Stimulated activated memory B cell treated with anti-CD40 and anti-IgM and Interleukin-4, amounts not matched to agents 10 μg/mL and 1 μg/mL and 100 μg/mL, for 72 hours (primary cell): ENCODE data around the gene LPP.
A peak's percentile ranks its signal among the peaks of the same experiment; 100 is the strongest.

Source experiments
- ATAC-seq: fragments of 150-1000 bp; cut with Tn5 transposase; 2 replicates; pipeline ENCODE4 v1.10.0; 2021
- H3K27ac Mint-ChIP-seq: one replicate; pipeline ENCODE4 v1.8.0; 2022; ENCODE audit warnings: mild to moderate bottlenecking, mixed read lengths
- H3K27me3 Mint-ChIP-seq: one replicate; pipeline ENCODE4 v1.8.0; 2022; ENCODE audit warnings: mixed read lengths
- H3K36me3 Mint-ChIP-seq: one replicate; pipeline ENCODE4 v1.8.0; 2022; ENCODE audit warnings: mixed read lengths
- H3K4me1 Mint-ChIP-seq: one replicate; pipeline ENCODE4 v1.8.0; 2022; ENCODE audit warnings: mixed read lengths
- H3K4me3 Mint-ChIP-seq: one replicate; pipeline ENCODE4 v1.8.0; 2022; ENCODE audit warnings: mild to moderate bottlenecking, moderate library complexity, mixed read lengths
- H3K9me3 Mint-ChIP-seq: one replicate; pipeline ENCODE4 v1.8.0; 2022; ENCODE audit warnings: mixed read lengths

LPP gene

DNA sequence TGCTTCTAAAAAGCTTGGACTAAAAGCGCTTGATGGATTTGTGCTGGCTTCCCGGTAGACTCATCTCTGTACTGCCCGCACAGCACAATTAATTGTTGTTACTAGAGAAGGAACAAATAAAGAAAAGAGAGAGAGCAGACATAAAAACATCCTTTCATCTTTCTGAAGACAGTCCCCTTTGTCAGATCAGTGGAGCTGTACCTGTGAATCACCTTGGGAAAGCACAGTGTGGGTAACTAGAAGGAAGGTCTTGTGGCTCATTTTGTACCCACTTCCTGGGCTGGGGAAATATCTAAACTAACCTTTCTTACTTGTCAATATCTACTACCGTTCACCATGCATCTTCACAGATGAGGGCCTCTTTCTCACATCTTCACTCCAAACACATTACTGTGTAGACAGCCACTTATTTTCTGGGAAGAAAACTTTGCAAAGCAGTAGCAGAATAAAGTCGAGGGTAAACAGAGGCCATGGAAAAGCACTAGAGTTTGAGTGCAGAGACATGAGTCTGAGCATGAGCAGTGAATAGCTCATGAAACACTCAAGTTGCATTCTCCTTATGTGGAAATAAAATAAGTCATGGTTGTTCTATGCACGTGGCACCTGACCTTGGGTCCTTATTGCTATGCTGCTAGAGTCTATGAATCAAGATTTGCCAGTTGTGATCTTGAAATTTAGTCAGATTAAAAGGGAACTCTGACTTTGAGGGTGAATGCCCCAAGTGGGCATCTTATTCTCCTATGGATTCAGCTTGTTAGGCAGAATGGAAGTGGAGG lies 169.3 kb downstream of the LPP start:
- Mint-ChIP-seq H3K4me1 (peaks cover 34% of the 10 kb centered on the region), H3K9me3 (no peaks in the 10 kb centered on the region), H3K27ac (peak overlapping the region; percentile 63), H3K27me3 (no peaks in the 10 kb centered on the region), H3K4me3 (no peak overlapping the region), H3K36me3 (peaks cover 6% of the 10 kb centered on the region)
- peak; percentile 85 for ATAC-seq

DNA sequence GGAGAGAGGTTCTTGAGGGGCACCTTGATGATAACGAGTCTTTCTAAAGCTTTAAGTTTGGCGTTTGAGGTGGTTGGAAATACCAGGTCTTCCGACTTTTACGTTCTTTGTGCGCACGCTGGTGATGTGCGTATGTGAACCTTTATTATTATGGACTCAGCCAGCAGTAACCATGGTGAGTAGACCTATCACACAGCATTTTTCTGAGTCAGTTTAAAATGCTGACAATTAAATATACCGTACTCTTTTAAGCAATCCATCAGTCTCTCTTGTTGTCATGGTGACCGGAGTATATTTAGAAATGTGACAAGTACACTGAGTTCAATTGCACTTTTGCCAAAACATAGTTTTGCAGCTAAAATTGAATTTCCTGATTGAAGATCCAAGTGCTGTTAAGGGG lies 172.2 kb downstream of the LPP start:
- Mint-ChIP-seq H3K9me3 (no peaks in the 10 kb centered on the region), H3K4me3 (no peak overlapping the region), H3K27me3 (no peaks in the 10 kb centered on the region), H3K4me1 (peaks cover 41% of the 10 kb centered on the region), H3K27ac (no peak overlapping the region), H3K36me3 (peaks cover 9% of the 10 kb centered on the region)
- ATAC-seq = no peak

DNA sequence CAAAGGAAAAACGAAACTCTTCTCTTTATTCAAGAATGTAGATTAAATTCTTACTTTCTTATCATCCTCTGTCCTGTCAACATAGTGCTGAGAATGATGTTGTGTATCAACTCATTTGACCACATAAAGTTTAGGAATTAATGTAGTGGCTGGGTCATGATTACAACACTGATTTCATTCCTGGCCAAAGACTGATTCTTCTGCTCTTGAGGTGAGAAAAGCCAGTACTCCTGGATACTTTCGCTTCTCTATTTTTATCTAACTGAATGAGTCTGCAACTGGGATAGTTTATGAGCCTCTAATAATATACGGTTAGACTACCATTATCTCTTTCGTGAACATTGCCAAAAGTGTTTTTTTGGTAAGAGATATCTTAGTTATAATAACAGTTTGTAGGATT lies 173.0 kb downstream of the LPP start:
- Mint-ChIP-seq H3K27ac (no peak overlapping the region), H3K27me3 (no peaks in the 10 kb centered on the region), H3K4me3 (no peak overlapping the region), H3K4me1 (peaks cover 47% of the 10 kb centered on the region), H3K36me3 (peaks cover 15% of the 10 kb centered on the region), H3K9me3 (no peaks in the 10 kb centered on the region)
- ATAC-seq = no peak

DNA sequence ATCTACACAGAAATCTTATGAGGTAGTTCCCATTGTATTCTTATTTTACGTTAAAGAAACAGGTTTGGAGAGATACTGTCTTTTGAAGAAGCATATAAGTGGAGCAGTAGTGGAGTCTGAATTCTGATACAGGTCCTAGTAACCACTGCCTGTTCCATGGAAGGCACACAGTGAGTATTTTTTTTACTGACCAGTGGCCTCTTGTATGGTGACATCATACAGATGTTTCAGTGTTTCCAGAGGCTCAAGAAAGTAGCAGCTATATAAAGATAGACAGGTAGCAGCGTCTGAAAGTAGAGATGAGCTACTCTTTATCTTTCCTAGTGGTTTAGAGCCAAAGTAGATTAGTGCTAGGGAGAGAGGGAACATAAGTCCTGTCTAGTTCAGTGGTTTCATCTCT lies 173.5 kb downstream of the LPP start:
- Mint-ChIP-seq H3K27me3 (no peaks in the 10 kb centered on the region), H3K4me3 (no peak overlapping the region), H3K36me3 (peaks cover 15% of the 10 kb centered on the region), H3K27ac (no peak overlapping the region), H3K4me1 (peaks cover 47% of the 10 kb centered on the region), H3K9me3 (no peaks in the 10 kb centered on the region)
- ATAC-seq = no peak

DNA sequence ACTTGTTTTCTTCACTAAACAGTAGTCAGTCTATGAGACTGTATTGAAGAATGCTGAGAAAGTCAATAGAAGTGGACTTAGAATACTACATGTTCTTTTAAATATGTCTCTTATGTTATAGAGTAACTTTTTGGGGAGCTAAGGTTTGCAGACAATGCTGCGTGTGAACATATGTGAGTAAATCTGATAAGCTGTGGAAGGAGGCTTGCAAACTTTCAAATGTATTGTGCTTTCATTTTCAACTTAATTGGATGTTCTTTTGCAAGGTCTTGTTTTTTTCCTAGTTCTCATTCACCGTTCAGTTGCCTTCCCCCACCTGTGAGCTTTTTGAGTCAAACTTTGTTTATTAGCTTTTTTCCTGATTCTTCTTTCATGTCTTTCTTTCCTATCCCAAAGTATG lies 176.2 kb downstream of the LPP start:
- Mint-ChIP-seq H3K27ac (peak overlapping the region; percentile 7), H3K27me3 (no peaks in the 10 kb centered on the region), H3K4me1 (peaks cover 26% of the 10 kb centered on the region), H3K36me3 (peaks cover 9% of the 10 kb centered on the region), H3K9me3 (no peaks in the 10 kb centered on the region), H3K4me3 (no peak overlapping the region)
- no peak for ATAC-seq

DNA sequence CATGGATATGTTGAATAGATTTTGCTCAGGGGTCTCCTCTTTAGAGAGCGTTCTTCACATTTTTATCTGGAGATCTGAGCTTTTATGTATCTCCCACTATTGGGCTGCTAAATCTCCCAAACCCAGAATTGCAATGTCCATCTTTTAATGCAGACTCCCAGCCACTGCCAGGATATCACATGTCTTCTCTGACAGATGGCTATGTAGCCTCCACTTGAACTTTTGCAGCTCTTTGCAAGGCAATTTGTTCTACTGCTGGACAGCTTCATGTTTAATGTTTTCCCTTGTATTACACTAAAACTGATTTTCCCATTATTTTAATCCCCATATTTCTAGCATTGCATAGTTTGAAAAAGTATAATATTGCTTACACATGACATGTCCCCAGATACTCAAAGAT lies 177.2 kb downstream of the LPP start:
- H3K36me3 Mint-ChIP-seq = peaks cover 9% of the 10 kb centered on the region
- no peaks in the 10 kb centered on the region for H3K27me3 Mint-ChIP-seq
- H3K4me1 Mint-ChIP-seq = peaks cover 23% of the 10 kb centered on the region
- H3K4me3 Mint-ChIP-seq = no peak overlapping the region
- H3K9me3 Mint-ChIP-seq = no peaks in the 10 kb centered on the region
- no peak for ATAC-seq
- H3K27ac Mint-ChIP-seq = no peak overlapping the region

DNA sequence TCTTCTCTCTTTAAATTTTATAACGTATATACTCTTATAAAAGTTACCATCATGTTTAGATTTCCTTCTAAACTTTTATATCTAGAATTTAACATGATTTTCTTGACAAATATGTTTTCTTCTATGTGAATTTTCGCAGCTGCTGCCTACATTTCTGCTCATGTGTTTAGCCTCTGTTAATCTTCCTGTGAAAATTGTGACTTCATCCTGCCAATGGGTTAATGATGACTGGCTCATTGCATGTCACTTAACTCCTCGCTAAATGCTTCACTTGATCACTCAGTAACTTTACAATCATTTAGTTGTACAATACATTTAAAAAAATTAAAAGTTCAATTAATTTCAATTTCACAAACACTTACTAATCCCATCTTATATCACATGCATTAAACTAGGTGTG lies 178.1 kb downstream of the LPP start:
- Mint-ChIP-seq H3K36me3 (peaks cover 9% of the 10 kb centered on the region), H3K4me3 (no peak overlapping the region), H3K27me3 (no peaks in the 10 kb centered on the region), H3K27ac (no peak overlapping the region), H3K9me3 (no peaks in the 10 kb centered on the region), H3K4me1 (peaks cover 27% of the 10 kb centered on the region)
- no peak for ATAC-seq

DNA sequence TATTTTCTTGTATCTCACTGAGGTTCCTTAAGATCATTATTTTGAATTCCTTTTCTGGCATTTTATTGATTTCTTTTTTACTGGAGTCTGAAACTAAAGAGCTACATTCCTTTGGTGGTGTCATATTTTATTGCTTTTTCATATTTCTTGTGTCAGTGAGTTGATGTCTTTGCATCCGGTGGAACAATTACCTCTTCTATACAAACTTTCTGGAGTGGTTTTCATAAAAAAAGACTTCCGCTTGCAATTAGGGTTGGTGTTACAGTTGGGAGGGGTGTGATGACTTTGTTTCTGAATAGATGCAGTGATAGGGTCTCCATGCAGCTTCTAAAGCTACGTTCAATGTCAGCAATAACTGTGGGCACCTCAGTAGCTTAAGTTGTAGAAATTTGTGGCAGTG lies 181.7 kb downstream of the LPP start:
- peaks cover 9% of the 10 kb centered on the region for H3K36me3 Mint-ChIP-seq
- no peaks in the 10 kb centered on the region for H3K9me3 Mint-ChIP-seq
- ATAC-seq = no peak
- H3K4me3 Mint-ChIP-seq = no peak overlapping the region
- H3K27ac Mint-ChIP-seq = no peak overlapping the region
- peaks cover 44% of the 10 kb centered on the region for H3K4me1 Mint-ChIP-seq
- H3K27me3 Mint-ChIP-seq = no peaks in the 10 kb centered on the region

DNA sequence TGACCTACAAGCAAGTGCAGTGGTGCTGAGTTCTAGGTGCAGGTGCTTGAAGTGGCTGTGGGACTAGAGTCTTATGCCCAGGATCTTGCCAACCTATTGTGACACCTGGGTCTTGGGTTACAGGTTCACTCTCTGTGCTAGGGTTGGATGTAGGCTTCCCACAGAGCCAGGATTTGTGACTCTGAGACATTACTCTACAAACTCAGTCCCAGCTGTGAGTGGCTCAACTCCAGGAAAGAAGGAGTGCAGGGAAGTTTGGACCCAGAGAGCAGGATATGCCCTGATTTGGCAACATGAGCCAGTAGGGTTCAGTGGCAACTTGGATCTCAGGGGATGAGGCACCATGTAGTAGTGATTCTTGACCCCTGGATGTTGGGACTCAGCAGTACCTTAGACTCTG lies 182.2 kb downstream of the LPP start:
- Mint-ChIP-seq H3K27me3 (no peaks in the 10 kb centered on the region), H3K36me3 (peaks cover 5% of the 10 kb centered on the region), H3K4me1 (peaks cover 41% of the 10 kb centered on the region), H3K4me3 (no peak overlapping the region), H3K9me3 (no peaks in the 10 kb centered on the region), H3K27ac (peak overlapping the region; percentile 47)
- no peak for ATAC-seq

DNA sequence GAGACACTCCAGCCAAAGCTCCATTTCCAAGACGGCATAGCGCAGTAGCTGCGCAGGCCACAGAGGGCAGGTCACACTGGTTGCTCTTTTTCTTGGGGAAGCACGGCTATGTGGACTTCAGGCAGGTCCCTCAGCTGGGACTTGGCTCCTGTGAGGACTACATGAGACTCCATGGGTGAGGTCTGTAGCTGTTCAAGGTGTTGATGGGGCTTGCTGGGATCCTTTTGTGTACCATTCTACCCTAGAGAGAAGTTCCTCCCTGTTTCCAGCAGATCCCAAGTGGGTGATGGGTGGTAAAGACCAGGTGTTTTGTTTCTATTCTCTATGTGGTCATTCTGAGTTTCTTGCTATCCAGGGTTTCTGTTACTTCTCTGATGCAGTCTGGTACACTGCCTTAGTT lies 183.3 kb downstream of the LPP start:
- peak overlapping the region; percentile 47 for H3K27ac Mint-ChIP-seq
- H3K9me3 Mint-ChIP-seq = no peaks in the 10 kb centered on the region
- no peak for ATAC-seq
- no peak overlapping the region for H3K4me3 Mint-ChIP-seq
- H3K36me3 Mint-ChIP-seq = no peaks in the 10 kb centered on the region
- H3K4me1 Mint-ChIP-seq = peaks cover 42% of the 10 kb centered on the region
- no peaks in the 10 kb centered on the region for H3K27me3 Mint-ChIP-seq

DNA sequence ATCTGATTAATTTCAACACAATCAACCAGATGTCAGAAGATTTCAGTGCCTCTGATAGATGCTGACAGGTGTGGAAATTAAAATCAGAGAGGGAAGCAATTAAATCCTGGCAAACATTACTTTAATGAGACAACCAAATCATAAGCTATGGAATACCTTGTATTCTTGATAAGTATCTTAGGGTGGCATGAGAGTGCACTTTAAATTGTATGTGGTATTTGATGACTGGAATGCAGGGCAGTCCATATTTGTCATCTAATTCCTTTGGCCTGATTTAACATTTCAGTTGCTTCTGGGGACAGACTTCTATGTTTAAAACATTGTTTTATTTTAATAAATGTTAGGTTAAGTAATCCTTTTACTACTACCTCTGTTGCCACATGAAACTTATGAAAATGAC lies 184.1 kb downstream of the LPP start:
- no peak for ATAC-seq
- Mint-ChIP-seq H3K4me1 (peaks cover 42% of the 10 kb centered on the region), H3K9me3 (no peaks in the 10 kb centered on the region), H3K27me3 (no peaks in the 10 kb centered on the region), H3K27ac (peak overlapping the region; percentile 47), H3K4me3 (no peak overlapping the region), H3K36me3 (no peaks in the 10 kb centered on the region)

DNA sequence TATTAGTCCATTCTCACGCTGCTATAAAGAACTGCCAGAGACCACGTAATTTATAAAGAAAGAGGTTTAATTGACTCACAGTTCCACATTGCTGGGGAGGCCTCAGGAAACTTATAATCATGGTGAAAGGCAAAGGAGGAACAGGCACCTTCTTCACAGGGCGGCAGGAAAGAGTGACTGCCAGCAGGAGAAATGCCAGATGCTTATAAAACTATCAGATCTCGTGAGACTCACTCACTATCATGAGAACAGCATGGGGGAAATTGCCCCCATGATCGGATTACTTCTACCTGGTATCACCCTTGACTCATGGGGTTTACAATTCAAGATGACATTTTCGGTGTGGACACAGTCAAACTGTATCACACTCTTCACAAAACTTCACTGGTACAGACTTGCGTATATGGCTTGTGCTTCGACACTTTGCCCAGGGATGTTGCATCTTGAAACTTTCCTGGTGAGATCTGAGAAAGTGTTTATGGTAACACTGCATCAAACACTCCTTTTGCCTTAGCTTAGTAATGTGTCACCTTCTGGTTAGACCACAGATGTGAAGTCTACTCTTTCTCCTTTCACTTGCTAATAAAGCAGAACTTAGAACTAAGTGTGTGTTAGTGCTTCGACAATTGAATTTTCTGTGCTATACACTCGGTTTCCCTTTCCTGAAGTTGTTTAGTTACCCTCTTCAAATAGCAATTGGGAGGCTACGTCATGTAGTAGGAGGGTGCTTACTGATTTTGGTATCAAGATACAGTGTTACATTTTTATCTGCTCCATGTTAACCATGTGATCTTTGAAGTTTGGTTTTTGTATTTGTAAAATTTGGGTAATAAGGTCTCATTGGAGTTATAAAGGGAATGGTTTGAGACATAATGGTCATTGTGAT lies 185.7 kb downstream of the LPP start:
- Mint-ChIP-seq H3K27me3 (no peaks in the 10 kb centered on the region), H3K9me3 (no peaks in the 10 kb centered on the region), H3K27ac (peak overlapping the region; percentile 90)

DNA sequence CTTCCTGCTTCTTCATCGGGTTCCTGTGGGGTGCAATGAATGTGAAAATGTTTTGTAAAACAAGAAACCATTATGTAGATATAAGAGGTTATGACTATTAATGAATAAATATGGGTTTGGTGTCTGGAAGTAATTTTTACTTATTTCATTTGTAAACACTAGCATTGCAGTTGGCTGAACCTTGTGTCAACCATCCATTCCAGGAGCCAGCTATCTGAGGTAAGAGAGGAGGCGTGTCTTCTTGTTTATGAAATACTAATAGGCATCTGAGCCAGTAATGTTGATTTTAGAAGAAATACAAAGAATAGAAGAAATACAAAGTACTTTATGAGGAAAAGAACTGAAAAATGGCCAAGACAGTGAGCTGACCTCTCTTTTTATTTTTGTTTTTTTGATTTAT lies 187.5 kb downstream of the LPP start:
- Mint-ChIP-seq H3K27ac (peak overlapping the region; percentile 66), H3K27me3 (no peaks in the 10 kb centered on the region), H3K9me3 (no peaks in the 10 kb centered on the region), H3K4me1 (peaks cover 61% of the 10 kb centered on the region), H3K36me3 (no peaks in the 10 kb centered on the region), H3K4me3 (no peak overlapping the region)
- ATAC-seq = no peak

More for the DNA sequence above, 185.7 kb downstream of the LPP start:
- H3K36me3 Mint-ChIP-seq = no peaks in the 10 kb centered on the region
- H3K4me3 Mint-ChIP-seq = peak overlapping the region; percentile 60
- ATAC-seq = peak; percentile 95
- peaks cover 51% of the 10 kb centered on the region for H3K4me1 Mint-ChIP-seq

DNA sequence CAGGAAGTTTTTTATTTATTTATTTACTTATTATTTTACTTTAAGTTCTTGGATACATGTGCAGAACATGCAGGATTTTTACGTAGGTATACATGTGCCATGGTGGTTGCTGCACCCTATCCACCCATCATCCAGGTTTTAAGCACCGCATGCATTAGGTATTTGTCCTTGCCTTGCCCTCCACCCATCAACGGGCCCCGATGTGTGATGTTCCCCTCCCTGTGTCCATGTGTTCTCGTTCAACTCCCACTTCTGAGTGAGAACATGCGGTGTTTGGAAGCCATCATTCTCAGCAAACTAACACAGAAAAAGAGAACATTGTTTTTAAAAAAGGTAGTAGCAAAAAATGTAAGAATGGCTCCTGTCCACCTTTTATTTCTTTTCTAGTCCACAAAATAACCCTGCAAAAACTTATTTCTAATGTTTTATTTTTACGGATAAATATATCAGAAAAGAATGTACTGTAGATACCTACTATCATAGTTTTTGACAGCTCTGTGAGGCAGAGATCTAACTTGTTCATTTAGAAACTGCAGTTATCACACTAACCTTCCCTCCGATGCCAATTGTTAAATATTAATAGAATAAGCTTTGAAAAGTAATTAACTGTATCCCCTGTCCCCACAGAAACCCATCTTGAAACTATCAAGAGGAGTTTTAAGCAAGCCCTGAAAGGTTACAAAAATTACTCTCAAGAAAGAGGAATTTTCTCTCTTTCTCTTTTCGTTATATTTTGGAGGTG lies 189.2 kb downstream of the LPP start:
- H3K27ac Mint-ChIP-seq = no peak overlapping the region
- no peak for ATAC-seq
- no peaks in the 10 kb centered on the region for H3K36me3 Mint-ChIP-seq
- no peaks in the 10 kb centered on the region for H3K27me3 Mint-ChIP-seq
- H3K4me1 Mint-ChIP-seq = peaks cover 47% of the 10 kb centered on the region
- no peak overlapping the region for H3K4me3 Mint-ChIP-seq
- no peaks in the 10 kb centered on the region for H3K9me3 Mint-ChIP-seq

DNA sequence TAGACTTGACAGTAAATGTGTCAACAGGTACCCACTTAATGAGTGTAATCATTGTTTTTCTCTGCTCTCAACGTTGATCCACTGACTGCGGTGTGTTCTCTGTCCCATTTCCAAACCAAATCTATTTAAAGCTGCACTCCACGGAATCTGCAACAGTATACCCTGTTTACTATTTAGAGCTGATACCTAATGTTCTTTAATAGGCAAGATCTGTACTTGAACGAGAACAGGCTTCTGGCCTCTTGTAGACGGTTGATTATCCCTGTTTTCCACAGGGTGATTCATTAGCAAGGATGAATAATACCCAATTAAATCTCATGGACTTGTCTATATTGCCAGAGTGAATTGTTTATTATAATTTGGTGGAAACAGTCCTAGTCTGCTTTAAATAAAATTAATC lies 189.9 kb downstream of the LPP start:
- H3K27me3 Mint-ChIP-seq = no peaks in the 10 kb centered on the region
- H3K9me3 Mint-ChIP-seq = no peaks in the 10 kb centered on the region
- no peak overlapping the region for H3K4me3 Mint-ChIP-seq
- peaks cover 43% of the 10 kb centered on the region for H3K4me1 Mint-ChIP-seq
- no peak overlapping the region for H3K27ac Mint-ChIP-seq
- H3K36me3 Mint-ChIP-seq = no peaks in the 10 kb centered on the region
- ATAC-seq = no peak
